ENCODE data around the gene LAMA5. TPM values are rescaled to one million over a fixed set of nuclear protein-coding genes. Genes with fewer than 3 reads are reported as not detected.

LAMA5 gene
- polyA plus RNA-seq, 1 of the 3 experiments (the other 2 are of a cell fraction), result 27.2 TPM

DNA sequence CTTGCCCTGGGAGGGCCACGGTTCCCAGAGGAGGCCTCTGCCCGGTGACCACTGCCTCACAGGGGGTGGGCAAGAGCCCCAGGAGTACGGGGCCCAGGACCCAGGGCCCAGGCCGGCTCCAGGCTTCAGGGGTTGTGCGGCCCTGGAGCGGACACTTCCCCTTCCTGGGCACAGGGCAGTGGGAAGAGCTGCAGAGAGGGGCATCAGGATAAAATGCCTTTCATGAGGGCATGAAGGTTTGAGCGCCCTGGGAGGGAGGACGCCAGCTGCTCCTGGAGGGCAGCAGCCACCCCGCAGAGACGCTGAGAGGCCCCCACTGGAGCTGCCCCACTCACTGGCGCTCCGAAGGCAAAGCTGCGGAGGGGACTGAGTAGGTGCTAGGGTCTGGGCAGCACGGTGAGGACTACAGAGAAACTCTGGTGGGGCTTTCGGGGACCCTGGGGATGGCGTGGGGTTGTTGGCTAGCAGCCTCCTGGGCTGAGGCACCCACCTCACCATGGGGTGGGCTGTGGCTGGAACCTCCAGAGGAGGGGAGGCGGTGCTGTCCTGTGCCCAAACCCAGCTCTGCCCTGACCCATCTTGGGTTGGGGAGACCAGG is 10.4 kb downstream of the LAMA5 start:
- peak overlapping the region; percentile 62 to 92; a peak in 3 of 4 replicates for H3K27ac ChIP-seq (ENCODE audit: low read depth in 2 of 2, low read length in 1 of 2)
- no peaks in the 10 kb centered on the region for H3K27me3 ChIP-seq (ENCODE audit: insufficient read depth)
- DNase-seq, result no peak
- H3K9me3 ChIP-seq, result no peaks in the 10 kb centered on the region
- POLR2A ChIA-PET, result no interaction called here
- H3K4me2 ChIP-seq, result peak overlapping the region; percentile 74
- peaks cover 3% of the 10 kb centered on the region for H3F3A ChIP-seq (replicated peaks; ENCODE audit: insufficient read depth)
- CTCF ChIA-PET, result interaction anchor here (0.8 to 5.5 kb wide), 4 partner anchors 8 to 32 kb away, joined by 3 to 43 read pairs (median 16); no protein-coding TSS in a partner anchor
- H3K4me3 ChIP-seq (ENCODE audit: low read depth in 2 of 2, low read length in 1 of 2), result no peak overlapping the region
- H3K4me1 ChIP-seq (ENCODE audit: control insufficient read depth in 1 of 2, insufficient read depth in 2 of 2, low read depth in 1 of 2, low read length in 1 of 2), result peaks cover 29 to 91% of the 10 kb centered on the region in 2 experiments; a peak in 3 of 4 replicates
- no peaks in the 10 kb centered on the region for H3K9me2 ChIP-seq
- peaks cover 14% of the 10 kb centered on the region; the same call in 1 of the 2 replicates for H4K20me1 ChIP-seq (ENCODE audit: insufficient read depth)
- WGBS (ENCODE audit: low lambda C conversion rate), result 65% methylated on average over 7 of the region's 17 CpGs
- H3K36me3 ChIP-seq (replicated peaks in 1 of 2; ENCODE audit: control insufficient read depth in 1 of 2, insufficient read depth in 2 of 2, low read length in 1 of 2), result peaks cover 0 to 1% of the 10 kb centered on the region in 2 experiments
- TF ChIP-seq FOXM1 (IDR thresholded peaks at IDR 0.05; ENCODE audit: low read depth) (no peak), SIN3A (IDR thresholded peaks at IDR 0.05; ENCODE audit: borderline replicate concordance, low read depth, low read length) (no peak), TCF12 (IDR thresholded peaks at IDR 0.05) (no peak), RXRA (IDR thresholded peaks at IDR 0.05; ENCODE audit: borderline replicate concordance, low read depth) (no peak), FOXJ3 (CRISPR knock-in tag; IDR thresholded peaks at IDR 0.05) (no peak), SMC3 (IDR thresholded peaks at IDR 0.05; ENCODE audit: low read depth, low read length) (no peak)
- TF ChIP-seq, protein P1, sequence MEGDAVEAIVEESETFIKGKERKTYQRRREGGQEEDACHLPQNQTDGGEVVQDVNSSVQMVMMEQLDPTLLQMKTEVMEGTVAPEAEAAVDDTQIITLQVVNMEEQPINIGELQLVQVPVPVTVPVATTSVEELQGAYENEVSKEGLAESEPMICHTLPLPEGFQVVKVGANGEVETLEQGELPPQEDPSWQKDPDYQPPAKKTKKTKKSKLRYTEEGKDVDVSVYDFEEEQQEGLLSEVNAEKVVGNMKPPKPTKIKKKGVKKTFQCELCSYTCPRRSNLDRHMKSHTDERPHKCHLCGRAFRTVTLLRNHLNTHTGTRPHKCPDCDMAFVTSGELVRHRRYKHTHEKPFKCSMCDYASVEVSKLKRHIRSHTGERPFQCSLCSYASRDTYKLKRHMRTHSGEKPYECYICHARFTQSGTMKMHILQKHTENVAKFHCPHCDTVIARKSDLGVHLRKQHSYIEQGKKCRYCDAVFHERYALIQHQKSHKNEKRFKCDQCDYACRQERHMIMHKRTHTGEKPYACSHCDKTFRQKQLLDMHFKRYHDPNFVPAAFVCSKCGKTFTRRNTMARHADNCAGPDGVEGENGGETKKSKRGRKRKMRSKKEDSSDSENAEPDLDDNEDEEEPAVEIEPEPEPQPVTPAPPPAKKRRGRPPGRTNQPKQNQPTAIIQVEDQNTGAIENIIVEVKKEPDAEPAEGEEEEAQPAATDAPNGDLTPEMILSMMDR (IDR thresholded peaks at IDR 0.05), result no peak
- no peak overlapping the region for H2AFZ ChIP-seq (ENCODE audit: low read depth)
- H3K9ac ChIP-seq, result no peak overlapping the region
- H3K79me2 ChIP-seq (ENCODE audit: insufficient read depth), result peaks cover 11% of the 10 kb centered on the region; the same call in 1 of the 2 replicates

DNA sequence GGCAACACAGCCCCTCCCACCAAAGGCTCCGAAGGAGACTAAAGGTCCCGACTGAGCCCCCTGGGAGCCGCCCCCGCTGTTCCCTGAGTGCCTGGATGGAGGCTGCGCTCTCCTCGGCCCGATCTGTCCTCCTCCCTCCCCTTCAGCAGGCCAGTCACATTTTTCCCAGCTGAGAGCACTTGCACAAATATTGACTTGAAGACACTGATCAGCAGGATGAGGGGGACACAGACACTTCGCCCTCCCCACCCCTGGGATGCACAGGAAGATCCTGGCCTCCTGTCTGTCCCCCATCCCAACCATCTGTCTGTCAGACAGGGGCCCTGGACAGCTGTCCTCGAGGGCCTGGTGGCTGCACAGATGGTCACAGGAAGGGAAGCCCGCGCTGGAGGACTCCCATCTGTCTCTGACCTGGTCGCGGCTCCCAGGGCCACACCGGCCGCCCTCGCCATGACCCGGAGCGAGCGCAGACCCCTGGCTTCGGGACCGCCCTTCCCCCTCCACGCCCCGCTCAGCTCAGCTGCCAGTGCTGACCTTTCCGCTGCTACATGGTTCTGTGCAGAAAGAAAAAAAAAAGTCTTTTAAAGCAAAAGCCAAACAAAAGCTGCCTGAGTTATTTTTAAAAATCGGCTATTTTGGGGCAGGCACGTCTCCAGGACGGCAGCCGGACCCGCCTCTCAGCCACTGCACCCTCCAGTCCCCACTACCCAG is 11.1 kb downstream of the LAMA5 start:
- Histone ChIP-seq H3K9me3 (no peaks in the 10 kb centered on the region), H4K20me1 (ENCODE audit: insufficient read depth) (peaks cover 14% of the 10 kb centered on the region; the same call in 1 of the 2 replicates), H3K36me3 (replicated peaks in 1 of 2; ENCODE audit: control insufficient read depth in 1 of 2, insufficient read depth in 2 of 2, low read length in 1 of 2) (peaks cover 0 to 8% of the 10 kb centered on the region in 2 experiments), H3K27me3 (ENCODE audit: insufficient read depth) (no peaks in the 10 kb centered on the region), H3K4me2 (peak overlapping the region; percentile 74), H2AFZ (ENCODE audit: low read depth) (no peak overlapping the region), H3F3A (replicated peaks; ENCODE audit: insufficient read depth) (peaks cover 3% of the 10 kb centered on the region), H3K4me3 (ENCODE audit: low read depth in 2 of 2, low read length in 1 of 2) (no peak overlapping the region), H3K9ac (peak overlapping the region; percentile 13; the same call in 1 of the 2 replicates), H3K4me1 (ENCODE audit: control insufficient read depth in 1 of 2, insufficient read depth in 2 of 2, low read depth in 1 of 2, low read length in 1 of 2) (peaks cover 29 to 86% of the 10 kb centered on the region in 2 experiments; a peak in 3 of 4 replicates), H3K27ac (ENCODE audit: low read depth in 2 of 2, low read length in 1 of 2) (peak overlapping the region; percentile 62 to 92), H3K9me2 (no peaks in the 10 kb centered on the region), H3K79me2 (ENCODE audit: insufficient read depth) (peaks cover 11% of the 10 kb centered on the region; the same call in 1 of the 2 replicates)
- DNase-seq, result peak; percentile 72
- CTCF ChIA-PET, result interaction anchor here (0.8 to 5.5 kb wide), 5 partner anchors 9 to 31 kb away, joined by 3 to 43 read pairs (median 15); no protein-coding TSS in a partner anchor
- TF ChIP-seq TCF12 (IDR thresholded peaks at IDR 0.05) (no peak), MXI1 (IDR thresholded peaks at IDR 0.05; ENCODE audit: low read depth, low read length) (peak; percentile 59; the same call in 1 of the 2 replicates), FOXM1 (IDR thresholded peaks at IDR 0.05; ENCODE audit: low read depth) (no peak)
- TF ChIP-seq, protein P1 (IDR thresholded peaks at IDR 0.05), result no peak
- WGBS (ENCODE audit: low lambda C conversion rate), result 83% methylated on average over 14 of the region's 29 CpGs
- POLR2A ChIA-PET, result interaction anchor here (0.6 kb wide), 1 partner anchor 416 kb away, joined by 3 read pairs; no protein-coding TSS in a partner anchor
